Natural killer cell (primary cell): ENCODE results near the gene CAPN15. TPM values are rescaled to one million over a fixed set of nuclear protein-coding genes. Genes with fewer than 3 reads are reported as not detected.
"Not testable (repeated sequence)": the region's sequence is repeated elsewhere in the genome, so short reads cannot be mapped to it uniquely, and the experiment has no call there.

Experiments used
- ATAC-seq, 3 donors: fragments of 150-1000 bp in 2 of 3; fragments of 200-7000 bp in 1 of 3; cut with Tn5 transposase; 1 replicate in 1 of 3; 2 replicates in 2 of 3; pipeline ENCODE4 v1.10.0; 2021; ENCODE audit warnings: mild to moderate bottlenecking in 2 of 3, moderate library complexity in 2 of 3
- DNase-seq, 2 donors: peaks; one replicate each; pipeline versions ENCODE4 v3.0.0 to v3.0.0-alpha.2; 2013 to 2021; ENCODE audit warnings: mixed read lengths in 1 of 2
- H3K27ac ChIP-seq: one replicate; pipeline ENCODE4 v1.5.1; 2013; ENCODE audit warnings: mild to moderate bottlenecking, low read length
- H3K27me3 ChIP-seq: one replicate; pipeline ENCODE4 v1.6.1; 2013; ENCODE audit warnings: low read length; ENCODE audit not compliant: control insufficient read depth, insufficient read depth
- H3K36me3 ChIP-seq: one replicate; pipeline ENCODE4 v1.6.1; 2013; ENCODE audit warnings: low read length; ENCODE audit not compliant: control insufficient read depth, insufficient read depth
- H3K4me1 ChIP-seq: one replicate; pipeline ENCODE4 v1.6.1; 2013; ENCODE audit warnings: low read length; ENCODE audit not compliant: control insufficient read depth, insufficient read depth
- H3K4me3 ChIP-seq: one replicate; pipeline ENCODE4 v1.5.1; 2013; ENCODE audit warnings: low read length
- H3K9me3 ChIP-seq: one replicate; pipeline ENCODE4 v1.6.1; 2013; ENCODE audit warnings: low read length; ENCODE audit not compliant: control insufficient read depth, insufficient read depth
- H3K27ac Mint-ChIP-seq, 2 donors: one replicate each; pipeline ENCODE4 v1.8.0; 2022; ENCODE audit warnings: mild to moderate bottlenecking in 2 of 2, mixed read lengths in 2 of 2, moderate library complexity in 1 of 2
- H3K27me3 Mint-ChIP-seq, 2 donors: one replicate each; pipeline ENCODE4 v1.8.0; 2022; ENCODE audit warnings: low read depth in 2 of 2, mixed read lengths in 2 of 2
- H3K36me3 Mint-ChIP-seq: one replicate; pipeline ENCODE4 v1.8.0; 2022; ENCODE audit warnings: mixed read lengths
- H3K4me1 Mint-ChIP-seq, 2 donors: one replicate each; pipeline ENCODE4 v1.8.0; 2022; ENCODE audit warnings: mixed read lengths in 2 of 2
- H3K4me3 Mint-ChIP-seq: one replicate; pipeline ENCODE4 v1.8.0; 2022; ENCODE audit warnings: mild to moderate bottlenecking, moderate library complexity, mixed read lengths
- H3K9me3 Mint-ChIP-seq, 2 donors: one replicate each; pipeline ENCODE4 v1.8.0; 2022; ENCODE audit warnings: mixed read lengths in 2 of 2
- CTCF ChIP-seq: fragments of 200-600 bp; IDR thresholded peaks from one replicate; pipeline ENCODE4 v1.8.0; 2022; ENCODE audit warnings: antibody characterized with exemption
- WGBS: methylation state at CpG from one replicate; pipeline ENCODE4 v1.1.7; 2013; ENCODE audit warnings: missing lambda C conversion rate; ENCODE audit not compliant: insufficient coverage; 5-methylcytosine and 5-hydroxymethylcytosine counted together
- intact Hi-C: fragments of 100-400 bp; cut with micrococcal nuclease; formaldehyde crosslinking; loops from one replicate; pipeline ENCODE4 v1.14.2; 2022
- total RNA-seq, 4 donors: library from RNA; stranded (reverse); fragments of 120-200 nt in 1 of 4; gene quantifications; one replicate each; pipeline versions ENCODE4 v1.2.3 to v1.2.4, GENCODE V29; 2013 to 2022

The CAPN15 gene
- total RNA-seq, 3 donors from 2014 or later (not counting 1 experiment from before 2014, with no cell fraction given), result 151 to 275 (median 186) TPM

DNA sequence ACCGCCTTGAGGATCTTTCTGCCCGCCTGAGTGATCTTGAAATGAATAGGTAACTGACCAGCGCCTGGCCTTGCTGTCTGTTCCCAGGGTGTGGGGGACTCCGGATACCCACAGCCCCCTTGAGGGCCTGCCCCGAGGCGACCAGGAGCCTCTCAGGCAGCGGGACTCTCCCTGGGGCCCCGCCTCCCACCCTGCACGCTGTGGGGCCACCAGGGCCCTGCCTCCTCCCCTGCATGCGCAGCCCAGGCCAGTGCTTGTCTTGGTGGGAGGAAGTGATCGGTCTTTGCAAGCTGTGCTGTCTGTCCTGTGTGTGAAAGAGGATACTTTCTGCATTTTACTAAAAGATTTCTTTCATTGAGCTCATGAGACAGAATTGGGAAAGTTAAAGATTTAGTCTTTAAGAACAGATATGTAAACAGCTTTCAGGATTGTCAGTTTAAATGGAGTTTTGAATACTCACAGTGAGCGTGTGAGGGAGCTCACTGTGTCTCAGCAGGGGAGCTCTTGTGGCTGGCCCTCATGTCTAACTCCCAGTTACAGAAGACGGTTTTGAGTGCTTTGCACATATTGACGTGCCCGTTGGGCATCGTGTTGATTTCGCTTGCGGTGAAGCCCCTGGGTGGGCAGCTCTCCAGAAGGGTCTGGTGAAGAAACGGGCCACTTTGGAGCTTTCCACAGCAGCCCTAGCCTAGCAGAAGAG, 36.1 kb upstream of the CAPN15 start:
- Histone ChIP-seq H3K4me3 (no peak overlapping the region), H3K27me3 (no peaks in the 10 kb centered on the region), H3K9me3 (no peaks in the 10 kb centered on the region), H3K36me3 (peaks cover 11% of the 10 kb centered on the region), H3K27ac (no peak overlapping the region), H3K4me1 (no peaks in the 10 kb centered on the region)
- DNase-seq (no peak), ATAC-seq (peak in 1 of 3 donors; percentile 37)
- H3K4me3 Mint-ChIP-seq, result no peak overlapping the region
- WGBS, result 96% methylated on average over 19 of the region's 19 CpGs
- H3K4me1 Mint-ChIP-seq, result peaks cover 0 to 8% of the 10 kb centered on the region in 2 donors
- H3K36me3 Mint-ChIP-seq, result no peaks in the 10 kb centered on the region
- no peak for TF ChIP-seq CTCF
- intact Hi-C loops, result no loop called here
- no peaks in the 10 kb centered on the region for H3K27me3 Mint-ChIP-seq
- H3K27ac Mint-ChIP-seq, result no peak overlapping the region
- H3K9me3 Mint-ChIP-seq, result no peaks in the 10 kb centered on the region

DNA sequence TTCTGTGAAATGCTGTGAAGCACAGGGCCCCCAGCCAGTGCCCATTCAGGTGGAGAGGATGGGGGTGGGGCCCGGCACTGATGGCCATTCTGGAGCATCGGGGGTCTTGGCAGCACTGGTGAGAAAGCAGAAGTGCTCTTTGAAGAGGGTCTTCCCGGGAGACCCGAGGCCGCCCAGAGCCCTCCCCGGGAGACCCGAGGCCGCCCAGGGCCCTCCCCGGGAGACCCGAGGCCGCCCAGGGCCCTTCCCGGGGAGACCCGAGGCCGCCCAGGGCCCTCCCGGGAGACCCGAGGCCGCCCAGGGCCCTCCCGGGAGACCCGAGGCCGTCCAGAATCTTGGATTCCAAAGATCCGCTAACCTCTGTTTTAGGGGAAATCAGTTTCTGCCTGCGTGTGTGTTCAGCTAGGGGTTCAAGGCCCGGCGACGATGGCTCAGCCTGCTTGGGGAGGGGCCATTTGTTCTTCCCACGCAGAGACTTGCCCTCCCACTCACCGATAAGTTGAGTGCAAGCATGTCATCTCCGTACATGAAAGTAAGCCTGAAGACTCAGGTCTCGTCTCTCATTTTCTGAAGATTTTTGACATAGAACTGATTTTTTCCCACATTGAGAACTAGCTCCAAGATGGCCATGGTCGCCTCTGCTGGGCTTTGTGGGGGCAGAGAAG, 35.2 kb upstream of the CAPN15 start:
- ATAC-seq (peak in 1 of 3 donors; percentile 64), DNase-seq (no peak)
- H3K27me3 Mint-ChIP-seq, result no peaks in the 10 kb centered on the region
- H3K9me3 Mint-ChIP-seq, result no peaks in the 10 kb centered on the region
- Histone ChIP-seq H3K9me3 (no peaks in the 10 kb centered on the region), H3K4me1 (no peaks in the 10 kb centered on the region), H3K27ac (no peak overlapping the region), H3K36me3 (peaks cover 11% of the 10 kb centered on the region), H3K27me3 (no peaks in the 10 kb centered on the region), H3K4me3 (no peak overlapping the region)
- H3K36me3 Mint-ChIP-seq, result no peaks in the 10 kb centered on the region
- 92% methylated on average over 30 of the region's 30 CpGs for WGBS
- intact Hi-C loops, result no loop called here
- H3K4me1 Mint-ChIP-seq, result peaks cover 0 to 8% of the 10 kb centered on the region in 2 donors
- H3K27ac Mint-ChIP-seq, result no peak overlapping the region
- no peak overlapping the region for H3K4me3 Mint-ChIP-seq
- TF ChIP-seq CTCF, result no peak

GRCh38 chr16:494676-495075, 32.8 kb upstream of the CAPN15 start:
- WGBS, result 90% methylated on average over 13 of the region's 15 CpGs
- DNase-seq, H3K4me1 ChIP-seq, H3K9me3 Mint-ChIP-seq, H3K36me3 ChIP-seq, H3K27me3 ChIP-seq, H3K27me3 Mint-ChIP-seq, H3K27ac ChIP-seq, H3K36me3 Mint-ChIP-seq, ATAC-seq, H3K4me3 Mint-ChIP-seq, H3K4me3 ChIP-seq, H3K4me1 Mint-ChIP-seq, H3K9me3 ChIP-seq, H3K27ac Mint-ChIP-seq: not testable (repeated sequence)
- intact Hi-C loops, result loop anchor here (5.0 kb wide), 1 partner anchor 102 kb away; no protein-coding TSS in a partner anchor

DNA sequence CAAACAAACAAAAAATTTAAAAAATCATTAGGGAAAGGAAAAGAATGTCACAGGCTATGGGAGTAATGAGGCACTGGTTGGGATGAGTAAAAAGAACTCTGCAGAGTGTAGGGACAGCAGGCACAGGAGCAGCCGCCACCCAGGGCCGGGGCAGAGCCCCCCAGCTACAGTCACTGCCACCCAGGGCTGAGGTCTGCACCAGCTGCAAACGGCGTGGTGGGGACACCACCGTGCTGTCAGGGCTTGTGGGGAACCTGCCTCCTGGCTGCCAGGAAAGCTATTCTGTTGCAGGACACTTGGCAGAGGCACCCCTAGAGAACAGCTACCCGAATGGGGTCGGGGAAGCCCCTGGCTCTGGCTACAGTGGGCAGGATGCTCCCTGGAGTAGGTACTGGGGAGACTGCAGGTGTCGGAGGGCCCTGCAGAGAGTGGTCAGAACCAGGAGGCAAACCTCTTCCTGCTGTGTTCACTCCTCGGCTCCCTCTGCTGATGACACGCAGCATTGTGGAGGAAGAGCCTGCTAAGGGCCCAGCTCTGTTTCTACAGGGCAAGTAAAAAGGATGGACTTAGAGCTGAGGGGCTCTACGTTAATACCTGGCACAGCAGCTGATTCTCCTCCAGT, 32.3 kb upstream of the CAPN15 start:
- DNase-seq (peak in 1 of 2 donors; percentile 36), ATAC-seq (peak; percentile 18 to 70 (median 61))
- H3K27me3 ChIP-seq, result no peaks in the 10 kb centered on the region
- no peaks in the 10 kb centered on the region for H3K4me1 ChIP-seq
- no peaks in the 10 kb centered on the region for H3K27me3 Mint-ChIP-seq
- no peak overlapping the region for H3K27ac ChIP-seq
- no peak overlapping the region for H3K4me3 Mint-ChIP-seq
- H3K4me3 ChIP-seq, result no peak overlapping the region
- intact Hi-C loops, result loop anchor here (5.0 kb wide), 1 partner anchor 103 kb away; no protein-coding TSS in a partner anchor
- 47% methylated on average over 11 of the region's 11 CpGs for WGBS
- no peaks in the 10 kb centered on the region for H3K9me3 Mint-ChIP-seq
- no peaks in the 10 kb centered on the region for H3K9me3 ChIP-seq
- H3K36me3 Mint-ChIP-seq, result no peaks in the 10 kb centered on the region
- peaks cover 5% of the 10 kb centered on the region for H3K36me3 ChIP-seq
- no peak for TF ChIP-seq CTCF
- peaks cover 0 to 8% of the 10 kb centered on the region in 2 donors for H3K4me1 Mint-ChIP-seq
- H3K27ac Mint-ChIP-seq, result no peak overlapping the region
